H9 (cell line): Measurements from ENCODE around the gene IMMP2L. TPM values are rescaled to one million over a fixed set of nuclear protein-coding genes. Genes with fewer than 3 reads are reported as not detected.

ENCODE experiments used
- DNase-seq: peaks from one replicate; pipeline ENCODE4 v3.0.0-alpha.2; 2017
- H2AFZ ChIP-seq: one replicate; pipeline ENCODE4 v1.6.1; 2013; ENCODE audit warnings: mild to moderate bottlenecking, low read length, control low read depth, moderate library complexity
- H2AK5ac ChIP-seq: 2 replicates; pipeline ENCODE4 v1.6.1; 2013; ENCODE audit warnings: low read length, control low read depth, mixed read lengths; ENCODE audit not compliant: insufficient read length
- H2BK120ac ChIP-seq: one replicate; pipeline ENCODE4 v1.6.1; 2013; ENCODE audit warnings: low read depth, mild to moderate bottlenecking, low read length, control low read depth, inconsistent platforms; ENCODE audit not compliant: poor library complexity, severe bottlenecking
- H2BK12ac ChIP-seq: 2 replicates; pipeline ENCODE4 v1.6.1; 2013; ENCODE audit warnings: low read length, control low read depth, mixed read lengths, low read depth; ENCODE audit not compliant: insufficient read length
- H2BK15ac ChIP-seq: 2 replicates; pipeline ENCODE4 v1.6.1; 2013; ENCODE audit warnings: low read depth, low read length, control low read depth
- H2BK20ac ChIP-seq: one replicate; pipeline ENCODE4 v1.6.1; 2013; ENCODE audit warnings: low read depth, mild to moderate bottlenecking, low read length, control low read depth, inconsistent platforms; ENCODE audit not compliant: poor library complexity, severe bottlenecking
- H2BK5ac ChIP-seq: 2 replicates; pipeline ENCODE4 v1.6.1; 2013; ENCODE audit warnings: low read length, control low read depth, mixed read lengths; ENCODE audit not compliant: insufficient read length
- H3K14ac ChIP-seq: 2 replicates; pipeline ENCODE4 v1.6.1; 2013; ENCODE audit warnings: low read length, control low read depth; ENCODE audit not compliant: insufficient read depth
- H3K18ac ChIP-seq: 2 replicates; pipeline ENCODE4 v1.6.1; 2013; ENCODE audit warnings: low read depth, mild to moderate bottlenecking, mixed read lengths, low read length, control low read depth; ENCODE audit not compliant: insufficient read length
- H3K23ac ChIP-seq: 2 replicates; pipeline ENCODE4 v1.6.1; 2013; ENCODE audit warnings: low read length, control low read depth, mixed read lengths, low read depth; ENCODE audit not compliant: insufficient read length
- H3K23me2 ChIP-seq: 2 replicates; pipeline ENCODE4 v1.6.1; 2013; ENCODE audit warnings: low read depth, mild to moderate bottlenecking, mixed read lengths, low read length, control low read depth; ENCODE audit not compliant: insufficient read length, poor library complexity, severe bottlenecking
- H3K27ac ChIP-seq: 2 replicates; pipeline ENCODE4 v1.5.1; 2013; ENCODE audit warnings: low read length, control low read depth, mixed read lengths, low read depth; ENCODE audit not compliant: insufficient read length
- H3K27me3 ChIP-seq: 2 replicates; pipeline ENCODE4 v1.6.1; 2013; ENCODE audit warnings: low read length, control low read depth, inconsistent platforms; ENCODE audit not compliant: insufficient read depth
- H3K4ac ChIP-seq: 2 replicates; pipeline ENCODE4 v1.6.1; 2013; ENCODE audit warnings: low read depth, mild to moderate bottlenecking, control low read depth, inconsistent platforms, low read length, moderate library complexity
- H3K4me1 ChIP-seq: 2 replicates; pipeline ENCODE4 v1.6.1; 2013; ENCODE audit warnings: low read length, control low read depth, inconsistent platforms; ENCODE audit not compliant: insufficient read depth
- H3K4me2 ChIP-seq: 2 replicates; pipeline ENCODE4 v1.6.1; 2013; ENCODE audit warnings: low read length, control low read depth, mixed read lengths; ENCODE audit not compliant: insufficient read length, insufficient read depth
- H3K56ac ChIP-seq: 2 replicates; pipeline ENCODE4 v1.6.1; 2013; ENCODE audit warnings: low read depth, mild to moderate bottlenecking, mixed read lengths, low read length, control low read depth; ENCODE audit not compliant: insufficient read length
- H3K79me1 ChIP-seq: 2 replicates; pipeline ENCODE4 v1.6.1; 2013; ENCODE audit warnings: low read depth, mild to moderate bottlenecking, moderate library complexity, low read length, control low read depth, inconsistent platforms; ENCODE audit not compliant: insufficient read depth, poor library complexity, severe bottlenecking
- H3K79me2 ChIP-seq: 2 replicates; pipeline ENCODE4 v1.6.1; 2013; ENCODE audit warnings: low read length, control low read depth, inconsistent platforms; ENCODE audit not compliant: insufficient read depth
- H3K9ac ChIP-seq: 2 replicates; pipeline ENCODE4 v1.6.1; 2013; ENCODE audit warnings: low read length, control low read depth, mixed read lengths; ENCODE audit not compliant: insufficient read length; ENCODE audit errors: extremely low read depth
- H3K9me3 ChIP-seq: one replicate; pipeline ENCODE4 v1.6.1; 2013; ENCODE audit warnings: low read depth, low read length, inconsistent platforms; ENCODE audit not compliant: control insufficient read depth
- H3T11ph ChIP-seq: one replicate; pipeline ENCODE4 v1.6.1; 2013; ENCODE audit warnings: mild to moderate bottlenecking, low read length, control low read depth, inconsistent platforms
- H4K20me1 ChIP-seq: one replicate; pipeline ENCODE4 v1.6.1; 2013; ENCODE audit not compliant: control insufficient read depth, insufficient read length, insufficient read depth
- H4K5ac ChIP-seq: 2 replicates; pipeline ENCODE4 v1.6.1; 2013; ENCODE audit warnings: low read depth, mild to moderate bottlenecking, mixed read lengths, low read length, control low read depth; ENCODE audit not compliant: insufficient read length
- H4K8ac ChIP-seq: replicated peaks from 2 replicates; pipeline ENCODE4 v1.6.1; 2013; ENCODE audit warnings: low read length, control low read depth, mixed read lengths, low read depth; ENCODE audit not compliant: insufficient read length
- H4K91ac ChIP-seq: 2 replicates; pipeline ENCODE4 v1.6.1; 2013; ENCODE audit warnings: low read depth, mild to moderate bottlenecking, moderate library complexity, mixed read lengths, low read length, control low read depth; ENCODE audit not compliant: insufficient read length
- H3K27ac Mint-ChIP-seq, 3 experiments: 2 replicates in 2 of 3; 3 replicates in 1 of 3; pipeline ENCODE4 v1.8.0; 2020 to 2021; ENCODE audit warnings: mixed read lengths in 3 of 3, mild to moderate bottlenecking in 1 of 3, moderate library complexity in 1 of 3
- H3K27me3 Mint-ChIP-seq: 2 replicates; pipeline ENCODE4 v1.8.0; 2021; ENCODE audit warnings: low read depth, mild to moderate bottlenecking, moderate library complexity, mixed read lengths
- H3K36me3 Mint-ChIP-seq, 3 experiments: 2 replicates in 2 of 3; 3 replicates in 1 of 3; pipeline ENCODE4 v1.8.0; 2020 to 2021; ENCODE audit warnings: low read depth in 3 of 3, mixed read lengths in 3 of 3; ENCODE audit not compliant: insufficient read depth in 1 of 3
- H3K4me1 Mint-ChIP-seq, 2 experiments: 2 replicates each; pipeline ENCODE4 v1.8.0; 2020; ENCODE audit warnings: mixed read lengths in 2 of 2
- H3K4me3 Mint-ChIP-seq, 2 experiments: 2 replicates in 1 of 2; 3 replicates in 1 of 2; pipeline ENCODE4 v1.8.0; 2020 to 2021; ENCODE audit warnings: mild to moderate bottlenecking in 2 of 2, mixed read lengths in 2 of 2, moderate library complexity in 1 of 2
- H3K9me3 Mint-ChIP-seq, 2 experiments: 2 replicates in 1 of 2; 3 replicates in 1 of 2; pipeline ENCODE4 v1.8.0; 2020; ENCODE audit warnings: mild to moderate bottlenecking in 2 of 2, mixed read lengths in 2 of 2, moderate library complexity in 1 of 2
- WGBS: extraction: QIAGEN DNeasy Blood & Tissue Kit; methylation state at CpG from one replicate; pipeline ENCODE4 v1.1.7; 2013; ENCODE audit warnings: missing lambda C conversion rate, low lambda C conversion rate, mixed read lengths; ENCODE audit not compliant: insufficient read length; ENCODE audit errors: extremely low coverage; 5-methylcytosine and 5-hydroxymethylcytosine counted together
- total RNA-seq: library from RNA; stranded (reverse); gene quantifications from 2 replicates; pipeline ENCODE4 v1.2.1, GENCODE V29; 2021
- TF ChIP-seq, protein P1 (sequence below): fragments of 200-600 bp; sonication (generic); conservative IDR thresholded peaks from 3 replicates; pipeline ENCODE4 v1.8.0; 2021; ENCODE audit warnings: antibody characterized with exemption, mild to moderate bottlenecking

Gene IMMP2L
- total RNA-seq, 1 experiment from 2014 or later: 14.7 TPM

DNA sequence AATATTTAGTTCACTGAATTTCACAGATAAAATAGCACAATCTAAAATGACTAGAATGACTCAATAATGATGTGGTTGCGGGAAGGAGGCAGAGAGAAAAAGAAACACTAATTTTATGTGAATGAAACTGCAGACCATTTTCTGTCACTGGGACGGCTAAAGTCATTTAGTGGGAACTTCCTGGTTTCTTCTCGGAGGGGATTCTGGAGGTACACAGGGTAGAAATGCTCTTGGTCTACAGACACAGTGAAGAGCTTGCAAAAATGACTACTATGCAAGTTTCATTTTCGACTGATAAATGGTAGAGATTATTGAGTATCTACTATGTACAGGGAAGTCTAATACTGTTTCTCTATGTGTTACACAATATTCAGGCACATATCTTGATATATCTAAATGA is 534.9 kb downstream of the IMMP2L start:
- Mint-ChIP-seq H3K36me3 (no peaks in the 10 kb centered on the region), H3K4me1 (peaks cover 36 to 41% of the 10 kb centered on the region in 2 experiments), H3K27ac (peak overlapping the region; percentile 5 to 76 (median 57); a peak in 5 of 7 replicates), H3K27me3 (no peaks in the 10 kb centered on the region), H3K9me3 (no peaks in the 10 kb centered on the region), H3K4me3 (no peak overlapping the region)
- H3K56ac ChIP-seq: no peak overlapping the region
- no peaks in the 10 kb centered on the region for H3K79me2 ChIP-seq
- TF ChIP-seq, protein P1, sequence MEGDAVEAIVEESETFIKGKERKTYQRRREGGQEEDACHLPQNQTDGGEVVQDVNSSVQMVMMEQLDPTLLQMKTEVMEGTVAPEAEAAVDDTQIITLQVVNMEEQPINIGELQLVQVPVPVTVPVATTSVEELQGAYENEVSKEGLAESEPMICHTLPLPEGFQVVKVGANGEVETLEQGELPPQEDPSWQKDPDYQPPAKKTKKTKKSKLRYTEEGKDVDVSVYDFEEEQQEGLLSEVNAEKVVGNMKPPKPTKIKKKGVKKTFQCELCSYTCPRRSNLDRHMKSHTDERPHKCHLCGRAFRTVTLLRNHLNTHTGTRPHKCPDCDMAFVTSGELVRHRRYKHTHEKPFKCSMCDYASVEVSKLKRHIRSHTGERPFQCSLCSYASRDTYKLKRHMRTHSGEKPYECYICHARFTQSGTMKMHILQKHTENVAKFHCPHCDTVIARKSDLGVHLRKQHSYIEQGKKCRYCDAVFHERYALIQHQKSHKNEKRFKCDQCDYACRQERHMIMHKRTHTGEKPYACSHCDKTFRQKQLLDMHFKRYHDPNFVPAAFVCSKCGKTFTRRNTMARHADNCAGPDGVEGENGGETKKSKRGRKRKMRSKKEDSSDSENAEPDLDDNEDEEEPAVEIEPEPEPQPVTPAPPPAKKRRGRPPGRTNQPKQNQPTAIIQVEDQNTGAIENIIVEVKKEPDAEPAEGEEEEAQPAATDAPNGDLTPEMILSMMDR: no peak
- H3K23me2 ChIP-seq: no peaks in the 10 kb centered on the region
- H2BK12ac ChIP-seq: no peak overlapping the region
- H2BK20ac ChIP-seq: no peak overlapping the region
- no peak overlapping the region for H2BK120ac ChIP-seq
- no peaks in the 10 kb centered on the region for H3K9me3 ChIP-seq
- no peak overlapping the region for H2BK15ac ChIP-seq
- no peak overlapping the region for H3K4ac ChIP-seq
- no peak overlapping the region for H3K18ac ChIP-seq
- no peak overlapping the region for H4K5ac ChIP-seq
- no peak overlapping the region for H3K27ac ChIP-seq
- H3K23ac ChIP-seq: no peak overlapping the region
- H4K20me1 ChIP-seq: no peaks in the 10 kb centered on the region
- H3K27me3 ChIP-seq: no peaks in the 10 kb centered on the region
- no peaks in the 10 kb centered on the region for H3K79me1 ChIP-seq
- no peak overlapping the region for H4K91ac ChIP-seq
- H2BK5ac ChIP-seq: no peak overlapping the region
- no peak overlapping the region for H4K8ac ChIP-seq
- no peak overlapping the region for H2AFZ ChIP-seq
- peak overlapping the region; percentile 76 for H3T11ph ChIP-seq
- H3K9ac ChIP-seq: no peak overlapping the region
- H3K4me2 ChIP-seq: no peak overlapping the region
- H2AK5ac ChIP-seq: no peak overlapping the region
- no peaks in the 10 kb centered on the region; the same call in 1 of the 2 replicates for H3K4me1 ChIP-seq
- DNase-seq: no peak
- no CpG with 5 or more reads among the region's 4 CpGs for WGBS
- no peak overlapping the region for H3K14ac ChIP-seq
